Panc1 (cell line): ENCODE data around the gene CDC42EP4. TPM values are rescaled to one million over a fixed set of nuclear protein-coding genes. Genes with fewer than 3 reads are reported as not detected.
A peak's percentile ranks its signal among the peaks of the same experiment; 100 is the strongest.

Experiments
- ATAC-seq: fragments of 200-7000 bp; cut with Tn5 transposase; 2 replicates; pipeline ENCODE4 v1.9.1; 2020; ENCODE audit warnings: mild to moderate bottlenecking, moderate library complexity
- BruUV-seq: library from RNA; stranded (reverse); fragments of 400-500 nt; replicated peaks from 2 replicates; lab custom pipeline; 2021; lab: Mats Ljungman, UMichigan
- CTCF ChIA-PET: fragments of 300-600 bp; sonication (Branson Sonifier 250); formaldehyde crosslinking; loops from one replicate; lab custom pipeline; 2022; ENCODE audit warnings: antibody characterized with exemption; lab: Charles Lee
- POLR2A ChIA-PET: fragments of 300-600 bp; sonication (Branson Sonifier 250); formaldehyde crosslinking; loops from one replicate; lab custom pipeline; 2022; ENCODE audit warnings: antibody characterized with exemption; lab: Charles Lee
- DNase-seq: peaks from one replicate; pipeline ENCODE4 v3.0.0-alpha.2; 2010; ENCODE audit warnings: low read depth, low spot score
- H3K27ac ChIP-seq: 2 replicates; pipeline ENCODE4 v1.5.1; 2011; ENCODE audit warnings: mild to moderate bottlenecking, low read length, inconsistent platforms
- H3K27me3 ChIP-seq: fragments of 200-500 bp; sonication (Bioruptor generic); 2 replicates; pipeline ENCODE4 v1.6.0; 2014; ENCODE audit warnings: low read length, inconsistent platforms; ENCODE audit not compliant: control insufficient read depth, insufficient read depth
- H3K36me3 ChIP-seq: fragments of 200-500 bp; sonication (Bioruptor generic); 2 replicates; pipeline ENCODE4 v1.5.1; 2014; ENCODE audit warnings: inconsistent platforms, mild to moderate bottlenecking, low read length, moderate library complexity; ENCODE audit not compliant: control insufficient read depth, insufficient read depth
- H3K4me1 ChIP-seq: 2 replicates; pipeline ENCODE4 v1.5.1; 2011; ENCODE audit warnings: inconsistent platforms, mild to moderate bottlenecking, low read length, moderate library complexity; ENCODE audit not compliant: control insufficient read depth, insufficient read depth
- H3K4me3 ChIP-seq, 2 experiments: 2 replicates each; pipeline ENCODE4 v1.5.1; 2011 to 2012; ENCODE audit warnings: low read depth in 2 of 2, low read length in 2 of 2, mild to moderate bottlenecking in 2 of 2, inconsistent platforms in 1 of 2, moderate library complexity in 1 of 2
- H3K9me3 ChIP-seq: fragments of 200-500 bp; sonication (Bioruptor generic); 2 replicates; pipeline ENCODE4 v1.5.1; 2014; ENCODE audit warnings: low read depth, mild to moderate bottlenecking, inconsistent platforms, low read length, moderate library complexity; ENCODE audit not compliant: control insufficient read depth, insufficient read depth
- POLR2AphosphoS5 ChIP-seq: IDR thresholded peaks from 2 replicates; pipeline ENCODE4 v1.6.1; 2012; ENCODE audit warnings: mild to moderate bottlenecking, low read depth, low read length, moderate library complexity
- SIN3A ChIP-seq: IDR thresholded peaks from 2 replicates; pipeline ENCODE4 v1.6.1; 2012; ENCODE audit warnings: low read depth, mild to moderate bottlenecking, low read length, moderate library complexity, borderline replicate concordance; ENCODE audit not compliant: insufficient read depth
- TCF7L2 ChIP-seq: IDR thresholded peaks from 2 replicates; pipeline ENCODE4 v1.6.1; 2011; ENCODE audit warnings: mild to moderate bottlenecking, low read depth, low read length, inconsistent platforms
- in situ Hi-C: cut with HindIII; loops from 2 replicates; pipeline ENCODE4 v1.10.0; 2016; ENCODE audit warnings: low sequenced_read_pairs, low pct_unique_long_range_greater_than_20kb
- intact Hi-C: fragments of 100-400 bp; cut with micrococcal nuclease; formaldehyde crosslinking; loops from one replicate; pipeline ENCODE4 v1.10.0; 2022; ENCODE audit not compliant: unreplicated experiment
- total RNA-seq: library from RNA; stranded (reverse); gene quantifications from one replicate; pipeline ENCODE4 v1.2.1, GENCODE V29; 2021; ENCODE audit not compliant: unreplicated experiment
- TF ChIP-seq, protein P1 (sequence below), 2 experiments: IDR thresholded peaks; 2 replicates each; pipeline ENCODE4 v1.6.1; 2011 to 2012; ENCODE audit warnings: low read depth in 2 of 2, control low read depth in 1 of 2, low read length in 1 of 2, mild to moderate bottlenecking in 1 of 2, moderate library complexity in 1 of 2; ENCODE audit not compliant: insufficient read depth in 1 of 2
- TF ChIP-seq, protein P2 (sequence below): fragments of 450-650 bp; IDR thresholded peaks from 2 replicates; pipeline ENCODE4 v1.5.1; 2017; ENCODE audit warnings: mild to moderate bottlenecking

CDC42EP4 gene
- total RNA-seq, 1 experiment from 2014 or later, result 65.9 TPM

DNA sequence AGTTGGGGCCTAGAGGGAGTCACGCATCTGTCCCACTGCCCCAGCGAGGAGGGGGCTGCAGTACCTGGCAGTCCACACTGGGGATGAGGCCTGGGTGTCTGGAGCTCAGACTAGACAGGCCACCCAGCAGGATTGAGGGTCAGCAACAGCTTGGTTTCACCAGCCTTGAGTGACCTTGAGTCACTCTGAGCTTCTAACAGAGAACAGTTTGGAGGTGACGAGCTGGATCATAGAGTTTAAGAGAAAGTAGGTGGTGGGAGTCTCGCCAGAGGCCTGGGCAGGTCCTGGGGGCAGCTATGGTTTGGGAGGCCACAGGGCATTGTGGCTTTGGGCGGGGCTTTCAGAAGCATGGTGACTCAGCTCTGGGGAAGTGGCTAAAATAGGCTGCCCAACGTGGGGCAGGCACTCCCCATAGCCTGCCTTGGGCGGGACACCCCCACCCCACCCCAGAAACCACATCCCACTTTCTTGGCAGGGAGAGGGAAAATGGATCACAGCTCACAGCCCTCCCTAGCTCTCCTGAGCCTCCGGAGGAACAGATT is 20.5 kb downstream of the CDC42EP4 start:
- intact Hi-C loops, result no loop called here
- no peaks in the 10 kb centered on the region for H3K27me3 ChIP-seq
- no TSS peak for BruUV-seq
- TF ChIP-seq TCF7L2 (no peak), POLR2AphosphoS5 (no peak; the same call in 1 of the 2 replicates), SIN3A (no peak)
- TF ChIP-seq, protein P1, sequence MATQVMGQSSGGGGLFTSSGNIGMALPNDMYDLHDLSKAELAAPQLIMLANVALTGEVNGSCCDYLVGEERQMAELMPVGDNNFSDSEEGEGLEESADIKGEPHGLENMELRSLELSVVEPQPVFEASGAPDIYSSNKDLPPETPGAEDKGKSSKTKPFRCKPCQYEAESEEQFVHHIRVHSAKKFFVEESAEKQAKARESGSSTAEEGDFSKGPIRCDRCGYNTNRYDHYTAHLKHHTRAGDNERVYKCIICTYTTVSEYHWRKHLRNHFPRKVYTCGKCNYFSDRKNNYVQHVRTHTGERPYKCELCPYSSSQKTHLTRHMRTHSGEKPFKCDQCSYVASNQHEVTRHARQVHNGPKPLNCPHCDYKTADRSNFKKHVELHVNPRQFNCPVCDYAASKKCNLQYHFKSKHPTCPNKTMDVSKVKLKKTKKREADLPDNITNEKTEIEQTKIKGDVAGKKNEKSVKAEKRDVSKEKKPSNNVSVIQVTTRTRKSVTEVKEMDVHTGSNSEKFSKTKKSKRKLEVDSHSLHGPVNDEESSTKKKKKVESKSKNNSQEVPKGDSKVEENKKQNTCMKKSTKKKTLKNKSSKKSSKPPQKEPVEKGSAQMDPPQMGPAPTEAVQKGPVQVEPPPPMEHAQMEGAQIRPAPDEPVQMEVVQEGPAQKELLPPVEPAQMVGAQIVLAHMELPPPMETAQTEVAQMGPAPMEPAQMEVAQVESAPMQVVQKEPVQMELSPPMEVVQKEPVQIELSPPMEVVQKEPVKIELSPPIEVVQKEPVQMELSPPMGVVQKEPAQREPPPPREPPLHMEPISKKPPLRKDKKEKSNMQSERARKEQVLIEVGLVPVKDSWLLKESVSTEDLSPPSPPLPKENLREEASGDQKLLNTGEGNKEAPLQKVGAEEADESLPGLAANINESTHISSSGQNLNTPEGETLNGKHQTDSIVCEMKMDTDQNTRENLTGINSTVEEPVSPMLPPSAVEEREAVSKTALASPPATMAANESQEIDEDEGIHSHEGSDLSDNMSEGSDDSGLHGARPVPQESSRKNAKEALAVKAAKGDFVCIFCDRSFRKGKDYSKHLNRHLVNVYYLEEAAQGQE (IDR thresholded peaks at IDR 0.05; ENCODE audit: insufficient read depth in 1 of 2, low read depth in 2 of 2, low read length in 1 of 2), result no peak
- TF ChIP-seq, protein P2, sequence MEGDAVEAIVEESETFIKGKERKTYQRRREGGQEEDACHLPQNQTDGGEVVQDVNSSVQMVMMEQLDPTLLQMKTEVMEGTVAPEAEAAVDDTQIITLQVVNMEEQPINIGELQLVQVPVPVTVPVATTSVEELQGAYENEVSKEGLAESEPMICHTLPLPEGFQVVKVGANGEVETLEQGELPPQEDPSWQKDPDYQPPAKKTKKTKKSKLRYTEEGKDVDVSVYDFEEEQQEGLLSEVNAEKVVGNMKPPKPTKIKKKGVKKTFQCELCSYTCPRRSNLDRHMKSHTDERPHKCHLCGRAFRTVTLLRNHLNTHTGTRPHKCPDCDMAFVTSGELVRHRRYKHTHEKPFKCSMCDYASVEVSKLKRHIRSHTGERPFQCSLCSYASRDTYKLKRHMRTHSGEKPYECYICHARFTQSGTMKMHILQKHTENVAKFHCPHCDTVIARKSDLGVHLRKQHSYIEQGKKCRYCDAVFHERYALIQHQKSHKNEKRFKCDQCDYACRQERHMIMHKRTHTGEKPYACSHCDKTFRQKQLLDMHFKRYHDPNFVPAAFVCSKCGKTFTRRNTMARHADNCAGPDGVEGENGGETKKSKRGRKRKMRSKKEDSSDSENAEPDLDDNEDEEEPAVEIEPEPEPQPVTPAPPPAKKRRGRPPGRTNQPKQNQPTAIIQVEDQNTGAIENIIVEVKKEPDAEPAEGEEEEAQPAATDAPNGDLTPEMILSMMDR, result no peak
- peak overlapping the region in 1 of 2 experiments; percentile 15; a peak in 1 of 4 replicates for H3K4me3 ChIP-seq
- H3K36me3 ChIP-seq, result no peaks in the 10 kb centered on the region
- ChIA-PET CTCF (interaction anchor here (0.7 to 1.0 kb wide), 3 partner anchors 10 to 21 kb away, joined by 3 read pairs; partner anchors contain the start of gene CDC42EP4), POLR2A (interaction anchor here (0.6 kb wide), 2 partner anchors 23 to 567 kb away, joined by 3 to 8 read pairs; no protein-coding TSS in a partner anchor)
- H3K9me3 ChIP-seq, result no peaks in the 10 kb centered on the region
- in situ Hi-C loops, result no loop called here
- DNase-seq (no peak), ATAC-seq (peak; percentile 75)
- peaks cover 80% of the 10 kb centered on the region for H3K4me1 ChIP-seq
- peak overlapping the region; percentile 93 for H3K27ac ChIP-seq

DNA sequence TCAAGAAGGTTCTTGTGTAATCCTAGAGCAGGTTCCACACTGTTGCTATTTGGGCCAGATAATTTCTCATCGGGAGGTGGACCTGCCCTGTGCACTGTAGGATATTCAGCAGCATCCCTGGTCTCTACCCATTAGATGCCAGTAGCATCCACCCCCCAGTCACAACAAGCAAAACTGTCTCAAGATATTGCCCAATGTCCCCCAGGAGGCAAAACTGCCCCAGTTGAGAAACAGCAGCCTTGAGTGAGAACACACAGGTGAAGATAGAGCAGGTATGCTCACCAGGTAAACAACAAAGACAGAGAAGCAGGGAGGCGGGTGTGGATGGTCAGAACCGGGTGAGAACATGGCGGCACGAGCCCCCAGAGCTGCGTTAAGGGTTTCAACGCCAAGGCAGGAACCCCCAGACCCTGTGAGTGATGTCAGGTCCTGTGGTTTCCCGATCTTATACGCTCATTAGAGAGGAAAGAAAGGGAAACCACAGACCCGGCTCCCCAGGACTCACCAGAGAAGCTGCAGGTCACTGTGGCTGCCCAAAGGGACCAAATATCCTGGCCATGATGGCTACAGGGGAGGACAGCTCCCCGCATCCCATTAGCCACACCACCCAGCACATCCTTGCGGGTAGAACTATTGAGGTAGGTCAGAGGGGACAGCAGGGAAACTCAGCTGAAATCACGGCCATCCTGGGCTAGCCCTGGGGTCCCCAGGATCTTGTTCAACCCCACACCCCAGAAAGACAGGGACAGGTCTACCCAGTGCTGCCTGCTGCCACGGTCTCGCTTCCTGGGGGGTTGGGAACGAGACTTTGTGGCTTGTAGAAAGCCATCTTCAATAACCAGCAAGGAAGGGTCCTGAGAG is 21.2 kb downstream of the CDC42EP4 start:
- H3K27ac ChIP-seq, result peak overlapping the region; percentile 93
- no TSS peak for BruUV-seq
- no peak for ATAC-seq
- no peaks in the 10 kb centered on the region for H3K27me3 ChIP-seq
- no peak for DNase-seq
- TF ChIP-seq, protein P1 (IDR thresholded peaks at IDR 0.05; ENCODE audit: insufficient read depth in 1 of 2, low read depth in 2 of 2, low read length in 1 of 2), result no peak
- TF ChIP-seq, protein P2, result no peak
- TF ChIP-seq TCF7L2 (no peak), POLR2AphosphoS5 (no peak), SIN3A (no peak)
- intact Hi-C loops, result no loop called here
- H3K4me1 ChIP-seq, result peaks cover 79% of the 10 kb centered on the region
- ChIA-PET CTCF (interaction anchor here (0.5 kb wide), 1 partner anchor 77 kb away, joined by 4 read pairs; no protein-coding TSS in a partner anchor), POLR2A (interaction anchor here (0.6 kb wide), 1 partner anchor 566 kb away, joined by 8 read pairs; no protein-coding TSS in a partner anchor)
- in situ Hi-C loops, result no loop called here
- no peaks in the 10 kb centered on the region for H3K36me3 ChIP-seq
- H3K9me3 ChIP-seq, result no peaks in the 10 kb centered on the region
- peak overlapping the region in 1 of 2 experiments; percentile 25; a peak in 2 of 4 replicates for H3K4me3 ChIP-seq
